Mucosa of stomach (tissue), 1 donor: ENCODE measurements around the gene ALPI.
"Not testable (repeated sequence)": the region's sequence is repeated elsewhere in the genome, so short reads cannot be mapped to it uniquely, and the experiment has no call there.

ENCODE experiments used
- H3K27me3 ChIP-seq: one replicate; pipeline ENCODE4 v1.7.0; 2013; ENCODE audit warnings: mild to moderate bottlenecking, low read length; ENCODE audit not compliant: control insufficient read depth, insufficient read depth
- H3K36me3 ChIP-seq: one replicate; pipeline ENCODE4 v1.7.0; 2013; ENCODE audit warnings: low read length; ENCODE audit not compliant: control insufficient read depth, insufficient read depth
- H3K4me1 ChIP-seq: one replicate; pipeline ENCODE4 v1.7.0; 2013; ENCODE audit warnings: mild to moderate bottlenecking, low read length; ENCODE audit not compliant: control insufficient read depth, insufficient read depth
- H3K4me3 ChIP-seq: one replicate; pipeline ENCODE4 v1.7.0; 2013; ENCODE audit warnings: low read length
- H3K9ac ChIP-seq: one replicate; pipeline ENCODE4 v1.7.0; 2013; ENCODE audit warnings: mild to moderate bottlenecking, low read length, moderate library complexity
- H3K9me3 ChIP-seq: one replicate; pipeline ENCODE4 v1.7.0; 2013; ENCODE audit warnings: mild to moderate bottlenecking, low read length, moderate library complexity; ENCODE audit not compliant: control insufficient read depth
- donor health status: Pancreatic carcinoma.

Gene ALPI

DNA sequence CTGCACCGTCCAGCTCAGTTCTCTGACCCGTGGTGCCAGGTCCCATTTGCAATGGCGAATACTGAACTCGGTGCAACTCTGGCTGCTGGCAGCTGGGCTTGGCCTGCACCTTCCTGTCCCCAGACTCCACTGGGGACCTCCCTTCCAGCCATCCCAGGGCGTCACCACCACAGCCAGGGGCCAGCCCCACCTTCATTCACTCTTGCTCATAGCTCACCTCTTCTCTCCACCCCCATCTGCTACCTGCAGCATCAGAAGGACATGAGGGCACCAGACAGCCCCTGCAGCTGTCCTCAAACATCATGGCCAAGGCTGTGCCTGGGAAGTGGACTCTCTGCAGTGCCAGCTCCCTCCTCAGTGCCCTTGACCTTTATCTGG, 16.2 kb upstream of the ALPI start:
- no peaks in the 10 kb centered on the region for H3K9me3 ChIP-seq
- H3K4me3 ChIP-seq = no peak overlapping the region
- H3K9ac ChIP-seq = no peak overlapping the region
- H3K36me3 ChIP-seq = no peaks in the 10 kb centered on the region
- H3K4me1 ChIP-seq = no peaks in the 10 kb centered on the region
- peaks cover 3% of the 10 kb centered on the region for H3K27me3 ChIP-seq

DNA sequence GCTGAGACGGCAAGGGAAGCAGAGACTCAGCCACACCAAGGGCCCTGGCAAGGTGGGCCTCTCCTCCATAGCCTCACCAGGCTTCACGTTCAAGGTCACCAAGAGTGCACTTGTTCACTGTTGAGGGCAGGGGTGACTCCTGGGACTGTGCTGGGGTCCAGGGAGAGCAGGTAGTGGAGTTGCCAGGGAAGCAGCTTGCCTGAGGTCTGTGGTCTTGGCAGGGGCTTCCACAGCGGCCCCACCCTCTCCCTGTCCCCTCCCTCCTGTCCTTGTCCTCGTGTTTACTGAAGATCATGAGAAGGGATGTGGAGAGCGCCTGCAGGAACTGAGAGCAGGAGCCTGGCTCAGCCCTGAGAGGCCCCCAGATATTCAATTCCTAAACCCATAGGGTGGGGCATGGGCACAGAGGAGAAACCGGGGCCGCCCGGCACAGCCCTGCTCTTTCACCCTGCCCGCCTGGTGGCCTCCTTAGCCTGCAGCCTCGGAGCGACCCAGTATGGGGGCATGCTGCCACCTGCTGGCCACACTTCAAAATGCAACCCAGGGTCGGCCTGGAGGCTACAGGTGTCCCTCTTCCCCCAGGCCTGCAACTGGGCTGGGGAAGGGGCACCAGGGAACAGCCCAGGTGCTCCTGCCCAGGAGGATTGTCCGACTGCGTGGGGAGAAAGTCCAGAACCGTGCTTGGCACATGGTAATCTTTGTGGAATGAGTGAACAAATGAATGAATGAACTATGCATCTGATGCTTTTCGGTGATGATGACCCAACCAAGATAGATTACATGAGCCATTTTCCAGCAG, 15.5 kb upstream of the ALPI start:
- not testable (repeated sequence) for H3K4me3 ChIP-seq, H3K27me3 ChIP-seq, H3K36me3 ChIP-seq, H3K9ac ChIP-seq, H3K9me3 ChIP-seq, H3K4me1 ChIP-seq

DNA sequence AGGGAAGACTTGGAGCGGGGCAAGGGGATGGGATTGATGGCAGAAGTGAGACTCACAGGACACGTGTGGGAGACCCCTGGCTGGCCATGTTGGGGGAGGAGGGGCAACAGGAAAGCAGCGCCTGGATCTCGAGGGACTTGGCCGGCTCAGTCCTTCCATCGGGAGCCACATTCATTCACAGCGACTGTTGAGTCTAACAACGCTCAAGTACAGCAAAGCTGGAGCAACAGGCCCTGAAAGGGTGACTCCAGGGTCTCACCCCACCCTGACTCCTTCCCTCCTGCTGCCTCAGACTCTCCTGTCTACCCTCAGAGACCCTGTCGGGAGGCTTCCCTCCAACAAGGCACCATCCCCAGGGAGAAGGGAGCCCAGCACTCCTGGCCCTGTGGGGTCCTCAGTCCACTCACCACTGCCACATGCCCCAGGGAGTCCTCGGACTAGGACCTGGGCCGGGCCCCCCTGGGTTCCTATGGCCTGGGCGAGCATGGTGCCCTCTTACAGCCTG, 14.8 kb upstream of the ALPI start:
- no peaks in the 10 kb centered on the region for H3K9me3 ChIP-seq

DNA sequence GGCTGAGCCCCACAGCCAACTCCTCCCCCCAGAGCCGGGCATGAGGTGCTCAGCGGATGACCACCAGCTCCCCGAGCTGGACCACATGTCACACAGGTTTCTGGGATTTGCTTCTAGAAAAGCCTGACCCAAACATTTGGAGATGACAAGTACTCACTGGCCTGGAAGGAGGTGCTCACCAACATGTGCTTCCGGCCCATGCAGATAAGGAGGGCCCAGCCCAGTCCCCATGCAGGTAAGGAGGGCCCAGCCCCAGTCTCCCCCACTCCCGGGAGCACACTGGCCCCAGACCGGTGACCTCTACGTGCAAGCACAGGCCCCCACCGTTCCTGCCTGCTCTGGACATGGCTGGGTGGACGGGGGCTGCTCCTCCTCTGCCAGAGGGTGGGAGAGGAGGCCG, 14.0 kb upstream of the ALPI start:
- H3K9ac ChIP-seq, H3K9me3 ChIP-seq, H3K27me3 ChIP-seq, H3K4me3 ChIP-seq, H3K4me1 ChIP-seq, H3K36me3 ChIP-seq: not testable (repeated sequence)

More for the DNA sequence above, 14.8 kb upstream of the ALPI start:
- Histone ChIP-seq H3K9ac (no peak overlapping the region), H3K27me3 (peaks cover 3% of the 10 kb centered on the region), H3K4me3 (no peak overlapping the region), H3K36me3 (no peaks in the 10 kb centered on the region), H3K4me1 (no peaks in the 10 kb centered on the region)

DNA sequence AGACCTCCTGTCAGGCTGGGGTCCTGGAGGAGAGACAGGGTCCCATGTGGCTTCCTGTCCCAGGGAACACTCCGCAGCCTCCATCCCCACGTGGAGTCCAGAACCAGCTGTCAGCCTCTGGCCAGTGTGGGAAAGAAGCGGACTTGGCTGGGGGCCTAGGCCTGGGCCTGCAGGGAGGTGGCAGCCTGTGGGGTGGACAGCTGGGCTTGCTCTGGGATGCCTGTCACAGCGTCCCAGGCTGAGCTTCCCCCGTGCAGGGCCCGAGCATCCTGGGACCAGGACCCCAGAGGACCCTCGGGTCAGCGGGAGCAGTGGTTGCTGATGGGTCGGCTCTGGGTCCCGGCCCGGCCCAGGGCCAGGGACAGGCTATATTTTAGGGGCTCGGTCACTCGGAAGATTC, 13.5 kb upstream of the ALPI start:
- H3K27me3 ChIP-seq, H3K9me3 ChIP-seq, H3K4me3 ChIP-seq, H3K4me1 ChIP-seq, H3K36me3 ChIP-seq, H3K9ac ChIP-seq: not testable (repeated sequence)

DNA sequence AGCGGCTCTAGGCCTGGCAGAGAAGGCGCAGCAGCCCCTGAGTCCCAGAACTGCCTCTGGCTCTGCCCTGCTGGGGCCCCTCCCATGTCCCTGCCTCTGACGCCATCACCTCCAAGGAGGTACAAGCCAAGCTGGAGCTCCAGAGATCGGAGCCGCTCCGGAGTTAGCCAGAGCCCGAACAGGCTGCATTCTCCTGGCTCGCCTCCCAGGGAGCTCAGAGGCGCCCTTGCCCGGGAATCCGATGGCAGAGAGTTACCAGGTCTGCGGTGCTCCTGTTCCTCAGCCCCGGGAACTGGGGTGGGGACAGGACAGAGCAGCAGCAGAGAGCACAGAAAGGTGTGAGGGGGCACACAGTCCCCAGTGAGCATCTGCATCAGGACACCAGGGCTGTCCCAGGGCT, 12.9 kb upstream of the ALPI start:
- H3K9ac ChIP-seq, H3K9me3 ChIP-seq, H3K4me1 ChIP-seq, H3K36me3 ChIP-seq, H3K4me3 ChIP-seq, H3K27me3 ChIP-seq: not testable (repeated sequence)

DNA sequence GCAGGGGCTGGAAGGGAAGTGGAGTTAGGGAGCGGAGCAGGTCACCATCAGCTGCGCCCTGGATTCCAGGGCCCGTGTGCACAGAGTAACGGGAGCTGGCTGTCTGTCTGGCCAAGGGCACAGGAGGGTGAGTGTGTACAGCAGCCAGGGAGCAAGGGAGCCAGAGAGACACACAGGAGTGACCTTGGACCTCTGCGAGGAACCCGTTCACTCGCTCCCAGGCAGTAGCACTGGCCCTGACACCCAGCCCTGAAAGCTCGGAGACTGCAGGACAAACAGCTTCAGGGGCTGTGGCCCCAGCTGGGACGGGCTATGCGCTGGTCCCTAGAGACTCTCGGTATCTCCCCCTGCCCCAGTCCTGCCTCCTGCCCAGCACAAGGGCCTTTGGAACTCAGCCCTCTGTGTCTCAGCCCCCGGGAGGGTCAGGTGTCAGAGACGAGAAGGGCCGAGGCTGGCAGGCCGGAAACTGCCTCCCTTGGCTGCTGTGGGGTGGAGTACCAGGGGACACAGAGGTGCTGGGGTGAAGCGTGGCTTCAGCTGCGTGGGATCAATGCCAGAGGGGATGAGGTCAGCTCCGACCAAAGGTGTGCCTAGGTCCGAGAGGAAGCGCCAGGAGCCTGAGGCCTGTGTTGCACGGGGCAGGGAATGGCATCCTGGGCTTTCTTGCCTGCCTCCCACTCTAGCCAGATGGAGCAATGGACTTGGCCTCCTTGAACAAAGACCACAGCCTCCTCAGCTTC, 12.1 kb upstream of the ALPI start:
- not testable (repeated sequence) for H3K4me3 ChIP-seq, H3K36me3 ChIP-seq, H3K9ac ChIP-seq, H3K4me1 ChIP-seq, H3K9me3 ChIP-seq, H3K27me3 ChIP-seq

DNA sequence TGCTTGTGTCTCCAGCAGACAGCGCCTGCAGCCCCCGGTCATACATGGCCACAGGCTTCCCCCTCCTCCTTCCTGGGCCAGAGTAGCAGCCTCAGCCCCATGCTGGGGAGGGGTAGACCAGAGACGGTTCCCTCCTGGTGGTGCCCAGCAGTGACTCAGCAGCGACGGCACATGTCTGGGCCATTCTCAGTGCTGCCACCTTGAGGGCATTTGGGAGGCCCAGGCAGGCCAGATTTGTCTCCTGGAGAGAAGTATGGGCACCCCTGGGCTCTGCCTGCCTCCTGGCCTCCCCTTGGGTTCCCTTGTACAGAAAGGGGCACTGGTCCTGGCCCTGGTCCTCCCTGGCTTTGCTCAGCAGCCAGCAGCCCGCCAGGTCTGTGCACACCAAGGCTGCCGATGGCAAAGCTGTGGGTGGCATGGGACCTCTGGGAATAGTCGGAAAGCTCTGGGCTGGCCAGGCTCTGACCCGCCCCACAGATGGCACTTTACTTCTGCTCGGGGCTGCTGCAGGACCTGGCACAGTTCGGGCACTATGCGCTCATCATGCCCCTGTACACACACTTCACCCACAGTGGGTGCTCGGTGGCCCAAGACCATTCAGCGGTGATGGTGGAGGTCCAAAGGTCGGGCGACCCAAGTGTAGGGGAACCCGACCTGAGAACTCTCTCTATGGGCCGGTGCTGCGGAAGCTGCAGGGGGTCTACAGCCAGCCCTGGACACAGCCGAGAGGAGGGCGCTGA, 11.4 kb upstream of the ALPI start:
- no peak overlapping the region for H3K9ac ChIP-seq

DNA sequence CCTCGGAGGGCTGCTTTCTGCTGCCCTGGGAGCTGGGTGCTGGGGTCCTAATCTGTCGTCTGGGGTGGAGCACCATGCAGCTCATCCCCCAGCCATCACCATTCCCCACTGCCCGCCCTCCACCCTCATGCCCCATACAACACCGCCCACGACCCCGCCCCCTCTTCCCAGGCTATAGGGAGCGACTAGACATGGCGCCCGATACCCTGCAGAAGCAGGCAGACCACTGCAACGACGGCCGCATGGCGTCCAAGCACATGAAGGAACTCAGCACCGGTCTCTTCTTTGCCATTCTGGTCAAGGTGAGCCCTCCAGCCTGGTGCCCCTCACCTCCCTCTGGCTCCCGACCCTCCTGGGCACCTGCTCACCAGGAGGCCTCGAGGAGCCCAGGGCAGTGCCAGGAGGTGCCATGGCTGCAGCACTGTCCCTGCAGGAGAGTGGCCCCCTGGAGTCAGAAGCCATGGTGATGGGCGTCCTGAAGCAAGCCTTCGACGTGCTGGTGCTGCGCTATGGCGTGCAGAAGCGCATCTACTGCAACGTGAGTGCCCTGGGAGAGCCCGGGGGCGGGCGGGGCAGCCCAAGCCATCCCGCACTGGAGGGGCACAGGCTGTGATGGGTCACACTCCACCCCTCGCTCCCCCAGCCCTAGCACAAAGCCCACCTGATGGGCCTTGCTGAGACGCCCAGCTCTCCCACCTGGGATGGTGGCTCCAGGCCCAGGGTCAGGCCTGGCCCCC, 10.6 kb upstream of the ALPI start:
- H3K9ac ChIP-seq, H3K9me3 ChIP-seq, H3K36me3 ChIP-seq, H3K4me3 ChIP-seq, H3K27me3 ChIP-seq, H3K4me1 ChIP-seq: not testable (repeated sequence)

More for the DNA sequence above, 11.4 kb upstream of the ALPI start:
- Histone ChIP-seq H3K4me1 (no peaks in the 10 kb centered on the region), H3K4me3 (no peak overlapping the region), H3K36me3 (no peaks in the 10 kb centered on the region), H3K9me3 (no peaks in the 10 kb centered on the region), H3K27me3 (peaks cover 3% of the 10 kb centered on the region)

DNA sequence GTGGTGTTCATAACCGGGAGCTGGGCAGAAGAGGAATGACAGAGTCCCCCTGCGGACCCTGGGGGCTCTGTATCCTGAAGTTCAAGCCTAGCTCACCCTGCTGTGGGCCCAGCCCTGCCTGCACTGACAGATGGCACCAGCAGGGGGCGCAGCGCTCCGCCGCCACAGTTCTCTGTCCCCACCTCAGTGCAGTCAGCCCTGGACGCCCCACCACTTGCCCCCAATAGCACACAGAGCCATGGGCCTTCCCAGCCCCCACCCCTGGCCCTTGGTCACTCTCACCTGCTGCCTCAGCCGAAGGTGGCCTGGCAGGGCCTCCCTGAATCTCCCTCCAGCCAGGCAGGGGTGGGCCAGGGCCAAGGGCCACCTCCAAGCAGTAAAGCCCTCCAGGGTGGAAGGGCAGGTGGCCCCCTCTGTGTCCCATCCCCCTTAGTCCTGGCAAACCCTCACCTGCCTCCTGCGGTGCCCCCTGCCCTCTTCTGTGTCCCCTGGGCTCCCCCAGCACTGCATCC, 9.6 kb upstream of the ALPI start:
- H3K27me3 ChIP-seq, H3K4me1 ChIP-seq, H3K4me3 ChIP-seq, H3K36me3 ChIP-seq, H3K9me3 ChIP-seq, H3K9ac ChIP-seq: not testable (repeated sequence)

DNA sequence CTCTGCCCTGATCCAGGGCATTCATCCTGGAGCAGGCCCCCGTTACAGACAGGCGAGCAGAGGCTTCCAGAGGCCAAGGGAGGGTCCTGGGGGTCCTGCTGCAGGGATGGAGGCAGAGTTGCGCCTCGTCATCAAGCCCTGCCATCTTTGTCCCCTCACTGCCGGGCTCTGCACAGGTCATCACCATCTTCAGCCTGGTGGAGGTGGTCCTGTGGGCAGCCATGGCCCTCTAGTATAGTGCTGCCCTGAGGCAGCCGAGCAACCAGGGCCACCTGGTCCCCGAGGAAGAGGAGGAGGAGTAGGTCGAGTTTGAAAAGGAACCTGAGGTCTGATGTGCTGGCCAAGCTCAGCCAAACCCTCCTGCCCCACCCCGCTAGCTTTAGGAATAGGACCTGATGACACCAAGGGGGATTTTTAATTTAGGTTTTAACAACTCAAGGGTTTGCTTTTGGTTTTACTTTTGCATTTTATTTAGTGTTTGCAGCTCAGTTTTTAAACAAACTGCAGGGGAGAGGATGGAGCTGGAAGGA, 8.8 kb upstream of the ALPI start:
- Histone ChIP-seq H3K4me1 (no peaks in the 10 kb centered on the region), H3K4me3 (no peak overlapping the region), H3K9ac (no peak overlapping the region), H3K9me3 (no peaks in the 10 kb centered on the region), H3K36me3 (no peaks in the 10 kb centered on the region), H3K27me3 (no peaks in the 10 kb centered on the region)
